GM18511 (cell line): ENCODE results near the gene ZBTB46.

Source experiments
- ATAC-seq: cut with Tn5 transposase; IDR thresholded peaks from one replicate; pipeline ENCODE4 v1.9.1; 2021; ENCODE audit warnings: mild to moderate bottlenecking, moderate library complexity; ENCODE audit not compliant: unreplicated experiment

The ZBTB46 gene

GRCh38 chr20:63839620-63840019 is 8.6 kb upstream of the ZBTB46 start:
- no peak for ATAC-seq

GRCh38 chr20:63837479-63837878 is 6.4 kb upstream of the ZBTB46 start:
- no peak for ATAC-seq

- no peak for ATAC-seq
Observed at GRCh38 chr20:63836458-63837344, 5.6 kb upstream of the ZBTB46 start.

- ATAC-seq: no peak
Observed at GRCh38 chr20:63835021-63835858, 4.2 kb upstream of the ZBTB46 start.

- ATAC-seq: no peak
Observed at GRCh38 chr20:63834491-63834880, 3.4 kb upstream of the ZBTB46 start.

- ATAC-seq: no peak
Observed at GRCh38 chr20:63833776-63834490, 2.9 kb upstream of the ZBTB46 start.

GRCh38 chr20:63831993-63832686 is 1.1 kb upstream of the ZBTB46 start:
- ATAC-seq: no peak

GRCh38 chr20:63831646-63831992 is 555 bp upstream of the ZBTB46 start:
- no peak for ATAC-seq

- peak; percentile 6 for ATAC-seq
Observed at GRCh38 chr20:63829945-63830835, 874 bp downstream of the ZBTB46 start.

- no peak for ATAC-seq
Observed at GRCh38 chr20:63829603-63829944, 1.5 kb downstream of the ZBTB46 start.

GRCh38 chr20:63828951-63829350 is 2.1 kb downstream of the ZBTB46 start:
- ATAC-seq: no peak

- no peak for ATAC-seq
Observed at GRCh38 chr20:63828545-63828944, 2.5 kb downstream of the ZBTB46 start.

GRCh38 chr20:63828124-63828523 is 2.9 kb downstream of the ZBTB46 start:
- no peak for ATAC-seq

GRCh38 chr20:63826753-63827152 is 4.3 kb downstream of the ZBTB46 start:
- ATAC-seq: no peak

- ATAC-seq: no peak
Observed at GRCh38 chr20:63825331-63826118, 5.5 kb downstream of the ZBTB46 start.

GRCh38 chr20:63823691-63824311 is 7.3 kb downstream of the ZBTB46 start:
- no peak for ATAC-seq

GRCh38 chr20:63822276-63822696 is 8.8 kb downstream of the ZBTB46 start:
- ATAC-seq: no peak

GRCh38 chr20:63821811-63822210 is 9.3 kb downstream of the ZBTB46 start:
- ATAC-seq: no peak
